HEK293 (cell line): Measurements from ENCODE around the gene ATCAY.

Experiments used
- ZBTB1 ChIP-seq: fragments of 450-650 bp; formaldehyde crosslinking; IDR thresholded peaks from 2 replicates; pipeline ENCODE4 v1.5.1; 2016; ENCODE audit warnings: missing biosample characterization, missing genetic modification characterization
- ZBTB21 ChIP-seq: fragments of 450-650 bp; formaldehyde crosslinking; IDR thresholded peaks from 2 replicates; pipeline ENCODE4 v1.5.1; 2017; ENCODE audit warnings: missing biosample characterization, missing genetic modification characterization
- ZFP41 ChIP-seq: fragments of 450-650 bp; formaldehyde crosslinking; IDR thresholded peaks from 2 replicates; pipeline ENCODE4 v1.5.1; 2016; ENCODE audit warnings: missing biosample characterization, missing genetic modification characterization, borderline replicate concordance
- ZNF184 ChIP-seq: fragments of 450-650 bp; IDR thresholded peaks from 2 replicates; pipeline ENCODE4 v1.5.1; 2018; ENCODE audit warnings: missing biosample characterization, mild to moderate bottlenecking, missing genetic modification characterization
- ZNF214 ChIP-seq: fragments of 450-650 bp; formaldehyde crosslinking; IDR thresholded peaks from 2 replicates; pipeline ENCODE4 v1.5.1; 2017; ENCODE audit warnings: missing biosample characterization, mild to moderate bottlenecking, missing genetic modification characterization, borderline replicate concordance
- ZNF302 ChIP-seq: fragments of 450-650 bp; formaldehyde crosslinking; IDR thresholded peaks from 2 replicates; pipeline ENCODE4 v1.5.1; 2016; ENCODE audit warnings: missing biosample characterization, missing genetic modification characterization, low read depth
- ZNF549 ChIP-seq: fragments of 450-650 bp; IDR thresholded peaks from 2 replicates; pipeline ENCODE4 v1.5.1; 2018; ENCODE audit warnings: missing biosample characterization, missing genetic modification characterization, mild to moderate bottlenecking, inconsistent platforms, moderate library complexity
- ZNF76 ChIP-seq: fragments of 450-650 bp; formaldehyde crosslinking; IDR thresholded peaks from 2 replicates; pipeline ENCODE4; 2016; ENCODE audit warnings: low read depth, missing biosample characterization, missing genetic modification characterization, borderline replicate concordance

DNA sequence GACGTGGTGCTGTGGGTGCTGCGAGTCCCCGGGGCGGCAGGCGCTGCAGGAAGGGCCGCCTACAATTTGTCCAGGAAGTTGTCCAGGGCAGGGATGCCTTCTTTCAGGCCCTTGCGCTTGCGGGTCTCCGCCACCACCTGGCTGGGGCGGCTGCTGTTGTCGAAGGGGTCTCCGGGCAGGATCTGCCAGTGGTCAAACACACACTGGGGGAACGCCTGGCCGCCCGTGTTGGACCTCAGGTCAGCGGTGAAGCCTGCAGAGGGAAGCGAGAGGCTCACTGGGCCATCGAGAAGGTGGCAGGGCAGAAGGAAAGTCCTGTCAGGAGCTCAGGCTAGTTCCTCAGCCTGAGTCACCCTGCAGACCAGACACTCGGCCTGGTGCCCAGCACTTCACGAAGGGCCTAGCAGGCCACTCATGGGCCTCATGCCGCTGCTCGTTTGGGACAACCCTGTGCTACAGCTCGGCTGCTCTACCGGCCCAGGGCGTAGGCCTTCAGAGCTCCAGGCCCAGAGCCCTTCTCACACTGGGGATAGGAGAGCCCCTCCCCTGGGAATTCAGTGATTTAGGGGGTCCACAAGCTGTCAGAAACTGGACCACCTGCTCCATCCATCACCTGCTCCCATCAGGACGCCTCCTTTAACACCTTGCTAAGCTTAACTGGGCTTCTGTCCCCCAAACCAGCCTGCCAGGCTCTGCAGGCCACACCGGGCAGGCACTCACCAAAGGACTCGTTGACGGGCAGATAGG lies 96.2 kb downstream of the ATCAY start:
- TF ChIP-seq ZNF214 (tag by site-specific recombination) (no peak), ZNF302 (no peak), ZNF549 (no peak), ZBTB1 (no peak), ZNF184 (tag by site-specific recombination) (no peak), ZFP41 (tag by site-specific recombination) (no peak), ZBTB21 (no peak), ZNF76 (tag by site-specific recombination) (no peak)
